Hepatic stellate cell (primary cell): ENCODE measurements around the gene NTRK1.

Source experiments
- DNase-seq: peaks from one replicate; pipeline ENCODE4 v3.0.0; 2011; ENCODE audit warnings: low spot score

Gene NTRK1

GRCh38 chr1:156860628-156861423 lies at the start of gene NTRK1:
NTRK1 (plus strand) TSS chr1:156860865; CDS start chr1:156860935, 70 bp downstream.
- DNase-seq: peak; percentile 59

DNA sequence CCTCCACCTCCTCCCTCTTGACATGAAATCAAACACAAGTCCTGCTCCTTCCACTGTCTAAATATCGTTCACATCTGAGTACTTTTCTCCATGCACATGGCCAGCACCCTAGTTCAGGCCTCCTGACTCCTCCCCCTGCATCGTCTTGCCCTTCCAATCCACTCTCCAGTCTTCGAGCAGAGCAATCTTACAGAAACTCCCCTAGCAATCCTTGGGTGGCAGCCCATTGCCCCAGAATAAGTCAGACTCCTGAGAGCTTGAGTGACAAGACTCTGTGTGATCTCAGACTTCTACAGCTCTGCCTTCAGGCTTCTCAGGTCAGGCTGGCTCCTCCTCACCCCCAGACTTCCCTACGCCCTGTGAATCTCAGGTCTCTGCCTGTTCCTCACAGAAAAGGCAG lies 49.5 kb upstream of the NTRK1 start:
- DNase-seq: no peak

- no peak for DNase-seq
Measured at GRCh38 chr1:156812293-156812990, 48.2 kb upstream of the NTRK1 start.

DNA sequence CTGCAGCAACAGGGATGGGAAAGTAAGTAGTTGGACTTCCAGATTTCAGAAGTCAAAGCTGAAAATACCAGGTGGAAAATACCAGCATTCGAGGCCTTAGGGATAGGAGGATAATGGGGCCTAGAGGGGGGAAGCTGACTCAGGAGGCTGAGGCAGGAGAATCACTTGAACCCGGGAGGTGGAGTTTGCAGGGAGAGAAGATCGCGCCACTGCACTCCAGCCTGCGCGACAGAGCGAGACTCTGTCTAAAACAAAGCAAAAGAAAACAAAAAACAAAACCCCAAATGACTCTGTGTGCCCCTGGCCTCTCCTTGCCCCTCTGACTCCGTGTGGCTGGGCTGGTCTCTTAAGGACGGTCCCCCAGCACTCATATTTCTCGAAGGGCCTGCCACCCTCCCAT lies 47.4 kb upstream of the NTRK1 start:
- no peak for DNase-seq

- peak; percentile 76 for DNase-seq
Measured at GRCh38 chr1:156813750-156814570, 46.7 kb upstream of the NTRK1 start.

- DNase-seq: no peak
Measured at GRCh38 chr1:156814571-156815260, 45.9 kb upstream of the NTRK1 start.

DNA sequence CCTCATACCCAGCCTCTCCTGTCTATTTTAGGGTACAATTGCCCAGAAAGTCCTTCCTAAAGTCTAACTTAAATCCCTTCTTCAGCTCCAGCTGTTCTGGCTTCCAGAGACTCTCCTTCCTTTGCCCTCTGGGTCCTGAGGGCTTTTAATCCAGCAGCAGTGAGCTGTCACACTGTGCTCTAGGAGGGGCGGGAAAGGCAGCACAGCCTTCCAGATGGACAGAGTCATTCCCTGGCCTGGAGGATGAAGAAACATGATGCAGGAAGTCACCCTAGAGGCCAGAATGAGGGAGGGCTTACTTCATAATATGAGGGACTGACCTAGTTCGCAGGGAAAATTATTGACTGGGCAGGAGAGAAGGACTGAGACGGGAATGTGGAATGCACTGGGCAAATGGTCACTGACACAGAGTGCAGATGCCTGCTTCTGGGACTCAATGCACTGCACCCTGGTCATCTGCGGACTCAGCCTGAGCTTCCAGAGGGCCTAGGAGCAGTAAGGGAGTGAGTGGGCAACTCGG lies 45.3 kb upstream of the NTRK1 start:
- peak; percentile 93 for DNase-seq

DNA sequence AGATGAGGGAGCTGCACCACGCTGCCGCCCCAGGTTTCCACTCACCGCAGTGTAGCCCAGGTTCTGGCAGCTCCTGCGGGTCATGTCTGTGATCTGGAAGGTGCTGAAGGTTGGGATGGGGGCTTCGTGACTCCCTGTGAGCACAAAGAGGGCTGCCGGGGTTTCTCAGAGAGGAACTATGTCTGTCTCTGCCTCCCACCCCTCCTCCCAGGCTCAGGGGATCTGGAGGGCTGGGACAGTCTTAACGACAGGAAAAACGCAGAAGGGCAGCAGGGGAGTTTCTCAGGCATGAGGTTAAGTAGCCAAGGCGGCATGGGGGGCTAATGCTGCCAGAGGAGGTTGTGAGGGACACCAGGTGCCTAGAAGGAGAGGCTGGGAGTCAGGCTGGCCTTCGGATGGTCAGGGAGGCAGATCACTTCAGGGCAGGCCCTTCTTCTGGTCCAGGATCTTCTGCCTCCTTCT lies 44.7 kb upstream of the NTRK1 start:
- no peak for DNase-seq

- DNase-seq: no peak
Measured at GRCh38 chr1:156816561-156817328, 43.9 kb upstream of the NTRK1 start, which contains the start of gene SH2D2A. SH2D2A (minus strand) TSS chr1:156816848; CDS start chr1:156816708, 140 bp downstream.

GRCh38 chr1:156821801-156822200 lies 38.9 kb upstream of the NTRK1 start:
- DNase-seq: peak; percentile 55

GRCh38 chr1:156822680-156823079 lies 38.0 kb upstream of the NTRK1 start:
- DNase-seq: no peak

DNA sequence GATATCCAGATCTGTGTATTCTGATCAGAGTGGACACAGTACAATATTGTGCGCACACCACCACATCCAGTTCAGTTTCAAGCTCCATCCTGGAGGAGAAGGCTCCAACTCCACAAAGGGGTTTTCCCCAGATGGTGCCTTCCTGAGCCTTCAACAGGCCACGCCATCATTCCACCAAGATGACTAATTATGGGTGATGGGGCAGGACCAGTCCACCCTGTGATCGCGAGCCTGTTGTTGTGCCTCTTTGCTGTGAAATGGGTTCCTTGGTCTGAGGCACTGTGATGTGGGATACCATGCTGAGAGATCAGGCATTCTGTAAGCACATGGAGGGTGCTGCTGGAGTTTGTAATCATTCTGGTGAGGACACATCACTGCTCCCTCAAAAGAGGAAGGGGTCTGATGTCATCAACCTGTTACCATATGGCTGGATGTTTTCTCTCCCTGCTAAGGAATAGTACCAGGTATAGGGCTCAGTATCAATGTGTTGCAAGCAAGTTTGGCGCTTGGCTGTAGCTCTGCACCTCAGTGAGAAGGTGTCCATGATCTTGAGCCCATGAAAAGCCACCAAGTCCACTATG lies 37.4 kb upstream of the NTRK1 start:
- DNase-seq: no peak

DNA sequence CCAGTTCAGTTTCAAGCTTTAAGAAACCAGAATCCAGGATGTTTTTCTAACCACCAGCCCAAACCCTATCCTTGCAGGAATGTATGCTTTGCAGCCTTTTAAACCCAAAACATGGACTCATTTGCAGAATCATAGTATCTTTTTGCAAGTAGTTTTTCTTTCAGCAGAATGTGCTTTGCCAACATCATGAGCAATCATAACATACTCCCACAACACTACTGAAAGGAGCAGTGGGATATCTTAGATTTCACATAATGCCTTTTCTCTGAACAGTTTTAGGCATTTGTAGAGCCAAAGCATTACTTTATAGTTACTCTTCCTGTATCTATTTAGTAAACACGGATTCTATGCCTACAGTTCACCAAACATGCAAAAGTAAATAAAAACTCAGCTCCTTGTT lies 34.0 kb upstream of the NTRK1 start:
- no peak for DNase-seq

GRCh38 chr1:156828400-156829124 lies 32.1 kb upstream of the NTRK1 start:
- no peak for DNase-seq

DNA sequence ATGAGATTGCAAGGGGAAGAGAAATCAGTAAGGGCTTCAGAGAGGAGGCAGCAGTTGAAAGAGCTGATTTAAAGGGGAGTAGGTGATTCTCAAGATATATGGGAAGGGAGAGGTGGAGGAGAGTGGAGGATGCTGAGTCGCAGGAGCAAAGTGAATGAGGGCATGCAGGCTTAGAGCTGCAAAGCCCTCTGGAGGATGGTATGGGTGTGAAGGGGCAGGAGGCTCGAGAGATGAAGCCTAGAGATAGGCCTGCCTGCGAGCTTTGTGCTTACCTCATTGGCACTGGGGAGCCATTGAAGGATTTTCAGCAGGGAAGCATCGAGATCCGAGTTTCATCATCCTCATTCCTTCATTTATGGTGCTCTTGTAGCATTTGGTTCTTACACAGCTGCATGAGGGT lies 28.2 kb upstream of the NTRK1 start:
- no peak for DNase-seq

DNA sequence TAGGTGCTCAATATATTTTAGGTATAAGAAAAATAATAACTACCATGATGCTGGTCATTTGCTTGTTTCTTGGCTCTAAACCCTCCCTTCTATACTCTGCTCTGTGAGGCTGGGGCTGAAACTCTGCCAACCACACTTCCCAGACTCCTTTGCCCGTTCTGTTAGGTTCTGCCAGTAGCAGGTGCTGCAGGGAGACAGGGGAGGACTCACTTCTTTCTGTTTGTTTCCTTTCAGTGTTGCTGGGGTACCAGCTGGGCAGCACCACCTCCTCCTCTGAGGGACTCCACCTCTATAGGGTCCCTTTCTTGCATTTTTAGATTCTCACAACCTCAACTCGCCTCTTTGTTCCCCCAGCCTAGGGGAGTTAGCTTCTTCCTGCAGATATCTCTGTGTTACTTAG lies 27.1 kb upstream of the NTRK1 start:
- no peak for DNase-seq

- no peak for DNase-seq
Measured at GRCh38 chr1:156834322-156834721, 26.3 kb upstream of the NTRK1 start.

GRCh38 chr1:156836041-156836654 lies 24.5 kb upstream of the NTRK1 start:
- no peak for DNase-seq

GRCh38 chr1:156836892-156837291 lies 23.8 kb upstream of the NTRK1 start:
- no peak for DNase-seq
